HEK293 (cell line): ENCODE data around the gene ABCG4.
A peak's percentile ranks its signal among the peaks of the same experiment; 100 is the strongest.

Source experiments
- CTCF ChIA-PET: fragments of 350-600 bp; formaldehyde crosslinking; extraction: SDS; loops from one replicate; lab custom pipeline; 2021; ENCODE audit warnings: antibody characterized with exemption; lab: Yijun Ruan, JAX
- POLR2A ChIA-PET: fragments of 300-600 bp; formaldehyde crosslinking; extraction: SDS; loops from one replicate; lab custom pipeline; 2020; ENCODE audit warnings: antibody characterized with exemption, inconsistent platforms; lab: Yijun Ruan, JAX
- H3K27ac ChIP-seq: fragments of 200-500 bp; sonication (Bioruptor generic); 2 replicates; pipeline ENCODE4 v1.5.1; 2014; ENCODE audit warnings: low read depth, low read length, control low read depth, inconsistent platforms; ENCODE audit errors: extremely low read depth
- H3K36me3 ChIP-seq, 2 experiments: fragments of 200-500 bp in 1 of 2; sonication (Bioruptor generic) in 1 of 2; 1 replicate in 1 of 2; 2 replicates in 1 of 2; pipeline ENCODE4 v1.5.1; 2014 to 2017; ENCODE audit warnings: inconsistent platforms in 2 of 2, low read length in 2 of 2; ENCODE audit not compliant: control insufficient read depth in 2 of 2, insufficient read depth in 1 of 2
- H3K4me1 ChIP-seq: fragments of 200-500 bp; sonication (Bioruptor generic); 2 replicates; pipeline ENCODE4 v1.5.1; 2014; ENCODE audit warnings: mild to moderate bottlenecking, low read length, inconsistent platforms; ENCODE audit not compliant: control insufficient read depth, insufficient read depth
- H3K4me3 ChIP-seq: 2 replicates; pipeline ENCODE4 v1.5.1; 2011; ENCODE audit warnings: low read depth, mild to moderate bottlenecking, control low read depth, low read length, moderate library complexity
- H3K9me3 ChIP-seq: fragments of 200-500 bp; sonication (Bioruptor generic); 2 replicates; pipeline ENCODE4 v1.5.1; 2014; ENCODE audit warnings: low read depth, low read length, inconsistent platforms; ENCODE audit not compliant: control insufficient read depth, insufficient read depth
- SP3 ChIP-seq: fragments of 450-650 bp; formaldehyde crosslinking; IDR thresholded peaks from 2 replicates; pipeline ENCODE4 v1.5.1; 2016; ENCODE audit warnings: missing biosample characterization, missing genetic modification characterization
- ZNF266 ChIP-seq: fragments of 450-650 bp; formaldehyde crosslinking; IDR thresholded peaks from 2 replicates; pipeline ENCODE4 v1.5.1; 2016; ENCODE audit warnings: missing biosample characterization, missing genetic modification characterization, low read depth
- ZNF558 ChIP-seq: fragments of 450-650 bp; formaldehyde crosslinking; IDR thresholded peaks from 2 replicates; pipeline ENCODE4 v1.5.1; 2016; ENCODE audit warnings: missing biosample characterization, missing genetic modification characterization
- ZNF600 ChIP-seq: fragments of 450-650 bp; formaldehyde crosslinking; IDR thresholded peaks from 2 replicates; pipeline ENCODE4 v1.5.1; 2016; ENCODE audit warnings: missing biosample characterization, missing genetic modification characterization
- ZNF701 ChIP-seq: fragments of 450-650 bp; formaldehyde crosslinking; IDR thresholded peaks from 2 replicates; pipeline ENCODE4 v1.5.1; 2016; ENCODE audit warnings: missing biosample characterization, missing genetic modification characterization
- ZNF837 ChIP-seq: fragments of 450-650 bp; formaldehyde crosslinking; IDR thresholded peaks from 2 replicates; pipeline ENCODE4 v1.5.1; 2016; ENCODE audit warnings: missing biosample characterization, missing genetic modification characterization

The ABCG4 gene

GRCh38 chr11:119209186-119209585, 60.3 kb downstream of the ABCG4 start:
- CTCF ChIA-PET: interaction anchor here (0.6 to 1.6 kb wide), 5 partner anchors 40 to 520 kb away, joined by 3 to 8 read pairs (median 4); no protein-coding TSS in a partner anchor
- no peak for TF ChIP-seq ZNF558 (tag by site-specific recombination)

GRCh38 chr11:119210050-119210449, 61.2 kb downstream of the ABCG4 start:
- H3K27ac ChIP-seq: no peak overlapping the region
- no peak overlapping the region for H3K4me3 ChIP-seq
- ChIA-PET CTCF (interaction anchor here (0.6 to 1.6 kb wide), 4 partner anchors 41 to 178 kb away, joined by 3 to 8 read pairs (median 5); no protein-coding TSS in a partner anchor), POLR2A (interaction anchor here (0.7 kb wide), 2 partner anchors 265 to 1750 kb away, joined by 4 read pairs; no protein-coding TSS in a partner anchor)
- no peaks in the 10 kb centered on the region for H3K36me3 ChIP-seq
- no peaks in the 10 kb centered on the region for H3K9me3 ChIP-seq
- no peak for TF ChIP-seq ZNF837
- TF ChIP-seq SP3: no peak
- no peak for TF ChIP-seq ZNF701
- TF ChIP-seq ZNF600: peak; percentile 75
- TF ChIP-seq ZNF266 (tag by site-specific recombination): no peak
- H3K4me1 ChIP-seq: peaks cover 10% of the 10 kb centered on the region; the same call in 1 of the 2 replicates

More at GRCh38 chr11:119209186-119209585, 60.3 kb downstream of the ABCG4 start:
- Histone ChIP-seq H3K9me3 (no peaks in the 10 kb centered on the region), H3K4me3 (no peak overlapping the region), H3K36me3 (no peaks in the 10 kb centered on the region), H3K27ac (no peak overlapping the region), H3K4me1 (peaks cover 10% of the 10 kb centered on the region; the same call in 1 of the 2 replicates)
- POLR2A ChIA-PET: interaction anchor here (0.7 kb wide), 2 partner anchors 107 to 266 kb away, joined by 4 read pairs; no protein-coding TSS in a partner anchor
